ENCODE results near the gene ZFAND3. TPM values are rescaled to one million over a fixed set of nuclear protein-coding genes. Genes with fewer than 3 reads are reported as not detected.
"Not testable (repeated sequence)": the region's sequence is repeated elsewhere in the genome, so short reads cannot be mapped to it uniquely, and the experiment has no call there.

The ZFAND3 gene
- total and polyA plus RNA-seq, 2 of the 4 experiments (the other 2 are of a cell fraction), result 10.9 to 26.7 TPM

DNA sequence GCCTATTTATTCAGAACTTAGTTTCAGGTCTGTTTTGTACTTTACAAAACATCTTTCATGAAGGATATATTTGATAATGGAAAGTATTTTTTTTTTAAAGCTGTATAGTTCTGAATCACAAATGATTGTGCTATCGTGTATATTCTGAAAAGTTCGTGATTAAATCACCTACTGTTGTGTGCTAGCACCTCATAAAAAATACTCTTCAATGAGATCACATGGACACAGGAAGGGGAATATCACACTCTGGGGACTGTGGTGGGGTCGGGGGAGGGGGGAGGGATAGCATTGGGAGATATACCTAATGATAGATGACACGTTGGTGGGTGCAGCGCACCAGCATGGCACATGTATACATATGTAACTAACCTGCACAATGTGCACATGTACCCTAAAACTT, 61.1 kb downstream of the ZFAND3 start:
- in situ Hi-C loops (cut with MboI; ENCODE audit: low sequenced_read_pairs); H3K4me3 ChIP-seq (ENCODE audit: insufficient read depth, low read depth, low read length); H3K4ac ChIP-seq (ENCODE audit: low read depth, low read length); ATAC-seq (ENCODE audit: low read depth); H2BK20ac ChIP-seq (ENCODE audit: low read depth, low read length); H3K9ac ChIP-seq (ENCODE audit: low read depth, low read length); H3K36me3 ChIP-seq (ENCODE audit: control insufficient read depth, insufficient read depth, low read length); H2BK15ac ChIP-seq (ENCODE audit: low read depth, low read length); H3K23ac ChIP-seq (ENCODE audit: low read depth, low read length); H3K9me3 ChIP-seq (ENCODE audit: control insufficient read depth, insufficient read depth, low read length); H2AK9ac ChIP-seq (replicated peaks; ENCODE audit: low read depth, low read length, poor library complexity); BruUV-seq (replicated peaks); H3K18ac ChIP-seq (ENCODE audit: low read depth, low read length); H3K56ac ChIP-seq (ENCODE audit: extremely low read depth, insufficient read depth, low read length); dilution Hi-C loops (cut with HindIII; ENCODE audit: low sequenced_read_pairs, unreplicated experiment); H3K4me2 ChIP-seq (ENCODE audit: low read depth, low read length); H3K27me3 ChIP-seq (ENCODE audit: control insufficient read depth, insufficient read depth, low read length); intact Hi-C loops (cut with micrococcal nuclease); DNase-seq; H4K91ac ChIP-seq (ENCODE audit: insufficient read depth, low read depth, low read length); H2AK5ac ChIP-seq (ENCODE audit: low read depth, low read length); H4K8ac ChIP-seq (ENCODE audit: low read depth in 2 of 2, low read length in 2 of 2); H2AFZ ChIP-seq (replicated peaks; ENCODE audit: low read length, poor library complexity); H2BK5ac ChIP-seq (ENCODE audit: low read depth, low read length, poor library complexity, severe bottlenecking); H2BK120ac ChIP-seq (ENCODE audit: low read depth, low read length); H3K27ac ChIP-seq (ENCODE audit: insufficient read depth, low read length); H3K14ac ChIP-seq (replicated peaks; ENCODE audit: low read depth, low read length); H4K5ac ChIP-seq (ENCODE audit: low read depth, low read length): not testable (repeated sequence)
- Histone ChIP-seq H3K79me1 (ENCODE audit: low read depth in 1 of 2, low read length in 2 of 2) (peaks cover 27 to 84% of the 10 kb centered on the region in 2 experiments), H3K9me1 (ENCODE audit: insufficient read depth, low read length) (peaks cover 30% of the 10 kb centered on the region), H3K4me1 (ENCODE audit: control insufficient read depth, insufficient read depth, low read length) (peaks cover 21% of the 10 kb centered on the region), H4K20me1 (ENCODE audit: insufficient read depth, low read length) (peaks cover 89% of the 10 kb centered on the region)
- no CpG with 5 or more reads among the region's 5 CpGs for WGBS, 2 experiments (ENCODE audit: extremely low coverage in 2 of 2, insufficient read length in 1 of 2)
- POLR2A ChIA-PET (ENCODE audit: unreplicated experiment), result interaction anchor here (1.1 kb wide), 1 partner anchor 56 kb away, joined by 6 read pairs; no protein-coding TSS in a partner anchor
- CTCF ChIA-PET, result interaction anchor here (0.6 kb wide), 1 partner anchor 175 kb away, joined by 4 read pairs; no protein-coding TSS in a partner anchor

All from IMR-90 (cell line).